ENCODE measurements around the gene DLL4.

Gene DLL4

DNA sequence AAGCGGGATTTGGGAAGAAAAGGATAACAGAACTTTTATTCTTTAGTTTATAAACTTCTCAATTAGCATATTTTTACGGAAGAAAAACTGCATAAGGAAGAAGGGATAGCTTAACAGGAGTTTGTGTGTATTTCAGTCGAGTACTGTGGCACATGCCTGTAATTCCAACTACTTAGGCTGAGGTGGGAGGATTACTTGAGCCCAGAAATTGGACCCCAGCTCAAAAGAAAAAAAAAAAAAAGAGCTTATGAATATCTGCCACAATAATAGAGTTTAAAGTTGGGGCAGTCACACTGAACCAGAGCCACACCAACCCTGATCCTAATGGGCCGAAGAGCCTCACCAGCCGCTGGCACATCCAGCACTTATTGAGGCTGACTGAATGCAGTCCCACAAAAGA is 55.3 kb downstream of the DLL4 start:
- Histone ChIP-seq H3K4me3 (ENCODE audit: low read depth in 1 of 5, low read length in 5 of 5) (no peak overlapping the region), H3K9me3 (ENCODE audit: control insufficient read depth in 5 of 5, low read length in 5 of 5) (no peaks in the 10 kb centered on the region), H3K27me3 (ENCODE audit: control insufficient read depth in 5 of 5, insufficient read depth in 4 of 5, low read length in 5 of 5) (no peaks in the 10 kb centered on the region), H3K4me1 (ENCODE audit: control insufficient read depth in 5 of 5, insufficient read depth in 5 of 5, low read length in 5 of 5) (peaks cover 0 to 31% (median 12%) of the 10 kb centered on the region in 5 donors), H3K9ac (ENCODE audit: low read length in 5 of 5) (no peak overlapping the region), H3K27ac (ENCODE audit: low read depth, low read length) (no peak overlapping the region), H3K36me3 (ENCODE audit: control insufficient read depth in 5 of 5, insufficient read depth in 5 of 5, low read length in 5 of 5) (peaks cover 32 to 98% (median 82%) of the 10 kb centered on the region in 5 donors)

DNA sequence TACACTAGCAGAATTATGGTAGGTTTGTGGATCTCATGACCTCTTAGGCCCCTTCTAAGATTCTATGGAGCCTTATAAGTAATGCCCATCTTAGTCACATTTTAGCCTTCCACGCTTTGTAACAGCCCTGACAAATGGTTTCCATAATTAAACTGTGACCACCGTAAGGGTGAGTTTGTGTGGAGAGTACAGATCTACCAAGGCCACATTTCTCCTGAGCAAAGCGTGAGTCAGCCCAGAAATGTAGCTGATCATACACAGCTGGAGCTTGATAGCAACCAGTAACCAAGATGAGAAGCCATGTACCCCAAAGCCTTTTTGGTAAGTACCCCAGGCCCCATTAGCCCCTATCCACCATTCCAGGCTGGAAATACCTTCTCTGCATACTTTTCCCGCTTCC is 55.8 kb downstream of the DLL4 start:
- Histone ChIP-seq H3K27me3 (ENCODE audit: control insufficient read depth in 5 of 5, insufficient read depth in 4 of 5, low read length in 5 of 5) (no peaks in the 10 kb centered on the region), H3K36me3 (ENCODE audit: control insufficient read depth in 5 of 5, insufficient read depth in 5 of 5, low read length in 5 of 5) (peaks cover 32 to 94% (median 79%) of the 10 kb centered on the region in 5 donors), H3K4me1 (ENCODE audit: control insufficient read depth in 5 of 5, insufficient read depth in 5 of 5, low read length in 5 of 5) (peaks cover 0 to 31% (median 12%) of the 10 kb centered on the region in 5 donors), H3K4me3 (ENCODE audit: low read depth in 1 of 5, low read length in 5 of 5) (no peak overlapping the region), H3K9ac (ENCODE audit: low read length in 5 of 5) (no peak overlapping the region), H3K27ac (ENCODE audit: low read depth, low read length) (no peak overlapping the region), H3K9me3 (ENCODE audit: control insufficient read depth in 5 of 5, low read length in 5 of 5) (no peaks in the 10 kb centered on the region)

DNA sequence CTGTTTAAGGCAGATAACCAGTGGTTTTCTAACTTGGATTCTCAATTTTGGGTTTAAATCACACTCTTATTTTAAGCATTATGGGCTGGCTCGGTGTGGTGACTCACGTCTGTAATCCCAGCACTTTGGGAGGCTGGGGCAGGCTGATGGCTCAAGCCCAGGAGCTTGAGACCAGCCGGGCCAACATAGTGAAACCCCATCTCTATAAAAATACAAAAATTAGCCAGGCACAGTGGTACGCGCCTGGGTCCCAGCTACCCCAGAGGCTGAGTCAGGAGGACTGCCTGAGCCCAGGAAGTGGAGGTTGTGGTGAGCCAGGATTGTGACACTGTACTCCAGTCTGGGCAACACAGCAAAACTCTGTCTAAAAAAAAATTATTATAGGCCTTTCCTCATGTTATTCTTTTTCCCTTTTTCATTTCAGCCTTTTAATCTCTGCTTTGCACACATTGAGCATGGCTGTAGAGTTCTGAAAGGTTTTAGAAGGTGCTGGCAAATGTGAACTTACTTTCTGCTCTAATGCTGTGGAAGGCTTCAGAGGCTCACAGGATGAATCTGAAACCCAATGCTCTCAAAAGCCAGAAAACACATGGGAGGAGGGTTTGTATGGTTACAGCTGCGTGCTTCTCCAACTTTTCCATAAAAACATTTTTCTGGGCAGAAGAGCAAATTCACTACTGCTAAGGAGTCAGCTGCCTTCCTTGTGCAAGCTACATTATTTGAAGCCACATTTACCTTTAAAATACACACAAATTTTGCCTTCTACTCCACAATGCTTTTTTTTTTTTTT is 56.6 kb downstream of the DLL4 start:
- peaks cover 0 to 31% (median 12%) of the 10 kb centered on the region in 5 donors for H3K4me1 ChIP-seq (ENCODE audit: control insufficient read depth in 5 of 5, insufficient read depth in 5 of 5, low read length in 5 of 5)
- H3K4me3 ChIP-seq (ENCODE audit: low read depth in 1 of 5, low read length in 5 of 5): no peak overlapping the region
- no peaks in the 10 kb centered on the region for H3K27me3 ChIP-seq (ENCODE audit: control insufficient read depth in 5 of 5, insufficient read depth in 4 of 5, low read length in 5 of 5)
- no peaks in the 10 kb centered on the region for H3K9me3 ChIP-seq (ENCODE audit: control insufficient read depth in 5 of 5, low read length in 5 of 5)
- no peak overlapping the region for H3K9ac ChIP-seq (ENCODE audit: low read length in 5 of 5)
- no peak overlapping the region for H3K27ac ChIP-seq (ENCODE audit: low read depth, low read length)
- H3K36me3 ChIP-seq (ENCODE audit: control insufficient read depth in 5 of 5, insufficient read depth in 5 of 5, low read length in 5 of 5): peaks cover 34 to 87% (median 71%) of the 10 kb centered on the region in 5 donors

DNA sequence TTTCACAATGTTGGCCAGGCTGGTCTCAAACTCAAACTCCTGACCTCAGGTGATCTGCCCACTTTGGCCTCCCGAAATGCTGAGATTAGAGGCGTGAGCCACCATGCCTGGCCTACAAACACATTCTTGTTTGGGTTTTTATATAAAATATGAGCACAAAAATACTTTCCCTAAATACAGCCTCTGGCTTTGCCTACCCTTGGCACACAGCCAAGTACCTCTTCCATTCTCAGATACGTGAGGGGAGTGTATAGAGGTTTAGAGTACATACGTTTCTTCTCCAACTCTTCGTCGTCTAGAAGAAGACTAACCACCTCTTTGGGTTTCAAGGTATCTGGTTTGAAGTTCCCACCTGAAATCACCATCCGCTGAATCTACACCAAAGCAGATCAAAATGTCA is 57.7 kb downstream of the DLL4 start:
- H3K27ac ChIP-seq (ENCODE audit: low read depth, low read length): no peak overlapping the region
- H3K36me3 ChIP-seq (ENCODE audit: control insufficient read depth in 5 of 5, insufficient read depth in 5 of 5, low read length in 5 of 5): peaks cover 31 to 80% (median 64%) of the 10 kb centered on the region in 5 donors
- peaks cover 0 to 23% (median 6%) of the 10 kb centered on the region in 5 donors for H3K4me1 ChIP-seq (ENCODE audit: control insufficient read depth in 5 of 5, insufficient read depth in 5 of 5, low read length in 5 of 5)
- no peak overlapping the region for H3K9ac ChIP-seq (ENCODE audit: low read length in 5 of 5)
- no peaks in the 10 kb centered on the region for H3K27me3 ChIP-seq (ENCODE audit: control insufficient read depth in 5 of 5, insufficient read depth in 4 of 5, low read length in 5 of 5)
- no peaks in the 10 kb centered on the region for H3K9me3 ChIP-seq (ENCODE audit: control insufficient read depth in 5 of 5, low read length in 5 of 5)
- no peak overlapping the region for H3K4me3 ChIP-seq (ENCODE audit: low read depth in 1 of 5, low read length in 5 of 5)

DNA sequence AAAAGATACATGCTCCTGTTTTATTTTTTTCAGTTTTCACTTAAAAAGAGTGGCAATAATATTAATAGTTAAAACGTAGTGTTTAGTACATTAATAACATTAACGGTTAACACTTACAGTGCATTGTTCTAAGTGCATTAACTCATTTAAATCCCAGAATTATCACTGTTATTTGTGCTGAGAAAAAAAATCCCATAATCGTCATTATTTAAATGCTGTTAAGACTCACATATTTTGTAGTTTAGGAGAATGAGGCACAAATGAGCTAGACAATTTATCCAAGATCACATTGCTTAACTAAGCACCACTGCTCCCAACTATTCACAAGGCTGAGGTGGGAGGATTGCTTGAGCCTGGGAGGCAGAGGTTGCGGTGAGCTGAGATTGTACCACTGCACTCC is 59.0 kb downstream of the DLL4 start:
- no peak overlapping the region for H3K27ac ChIP-seq (ENCODE audit: low read depth, low read length)
- peaks cover 0 to 9% (median 0%) of the 10 kb centered on the region in 5 donors for H3K4me1 ChIP-seq (ENCODE audit: control insufficient read depth in 5 of 5, insufficient read depth in 5 of 5, low read length in 5 of 5)
- H3K9me3 ChIP-seq (ENCODE audit: control insufficient read depth in 5 of 5, low read length in 5 of 5): no peaks in the 10 kb centered on the region
- no peak overlapping the region for H3K9ac ChIP-seq (ENCODE audit: low read length in 5 of 5)
- peaks cover 25 to 67% (median 51%) of the 10 kb centered on the region in 5 donors for H3K36me3 ChIP-seq (ENCODE audit: control insufficient read depth in 5 of 5, insufficient read depth in 5 of 5, low read length in 5 of 5)
- no peak overlapping the region for H3K4me3 ChIP-seq (ENCODE audit: low read depth in 1 of 5, low read length in 5 of 5)
- no peaks in the 10 kb centered on the region for H3K27me3 ChIP-seq (ENCODE audit: control insufficient read depth in 5 of 5, insufficient read depth in 4 of 5, low read length in 5 of 5)
